Fibroblast of lung (primary cell): Measurements from ENCODE around the gene JMJD7.

Source experiments
- CTCF ChIP-seq, 2 donors: IDR thresholded peaks in 1 of 2; conservative IDR thresholded peaks in 1 of 2; 1 replicate in 1 of 2; 2 replicates in 1 of 2; pipeline ENCODE4 v1.5.1; 2011 to 2012; ENCODE audit warnings: low read length in 2 of 2, control low read depth in 1 of 2, inconsistent platforms in 1 of 2, low read depth in 1 of 2, mild to moderate bottlenecking in 1 of 2
- EZH2 ChIP-seq: IDR thresholded peaks from 2 replicates; pipeline ENCODE4 v1.5.1; 2012; ENCODE audit warnings: low read length, control low read depth, mild to moderate bottlenecking; ENCODE audit errors: missing control alignments

- no peak for TF ChIP-seq CTCF (conservative IDR thresholded peaks at IDR 0.05 in 1 of 2, IDR thresholded peaks at IDR 0.05 in 1 of 2; ENCODE audit: low read depth in 1 of 2, low read length in 2 of 2)
- no peak for TF ChIP-seq EZH2
Measured at GRCh38 chr15:41790756-41791546, 36.9 kb upstream of the JMJD7 start.
